Measurements from ENCODE around the gene HECTD4. TPM values are rescaled to one million over a fixed set of nuclear protein-coding genes. Genes with fewer than 3 reads are reported as not detected.

The HECTD4 gene
- total RNA-seq, 1 donor from 2014 or later = 22.7 TPM

DNA sequence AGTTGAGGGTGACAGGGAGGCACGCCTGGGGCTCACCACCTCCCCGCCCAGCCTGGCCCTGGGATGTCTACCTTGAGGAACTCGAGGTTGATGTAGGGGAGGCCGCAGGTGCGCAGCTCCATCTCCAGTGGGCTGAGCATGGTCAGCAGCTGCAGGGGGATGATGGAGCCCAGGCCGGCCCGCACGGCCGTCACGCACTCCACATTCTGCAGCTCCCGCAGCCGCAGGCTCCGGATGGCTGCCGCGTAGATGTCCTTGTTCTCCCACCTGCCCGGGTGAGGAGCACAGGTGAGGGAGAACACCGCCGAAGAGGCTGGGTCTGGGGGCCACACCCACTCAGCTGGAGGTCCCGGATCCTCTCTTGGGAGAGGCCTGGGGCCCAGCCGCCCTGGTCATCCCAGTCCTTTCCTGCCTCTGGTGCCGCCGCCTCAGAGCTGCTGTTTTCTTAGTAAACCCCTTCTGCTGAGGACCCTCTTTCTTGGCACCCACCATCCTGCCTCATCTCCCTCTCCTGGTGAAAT, 218.7 kb downstream of the HECTD4 start:
- no peak for DNase-seq (ENCODE audit: low read depth)
- H3K36me3 ChIP-seq (ENCODE audit: control insufficient read depth, insufficient read depth, low read length) = peaks cover 2% of the 10 kb centered on the region
- no peaks in the 10 kb centered on the region for H3K27me3 ChIP-seq (ENCODE audit: control insufficient read depth, insufficient read depth, low read length)
- no peak overlapping the region for H3K4me3 ChIP-seq (ENCODE audit: low read depth, low read length)
- TF ChIP-seq, protein P1, sequence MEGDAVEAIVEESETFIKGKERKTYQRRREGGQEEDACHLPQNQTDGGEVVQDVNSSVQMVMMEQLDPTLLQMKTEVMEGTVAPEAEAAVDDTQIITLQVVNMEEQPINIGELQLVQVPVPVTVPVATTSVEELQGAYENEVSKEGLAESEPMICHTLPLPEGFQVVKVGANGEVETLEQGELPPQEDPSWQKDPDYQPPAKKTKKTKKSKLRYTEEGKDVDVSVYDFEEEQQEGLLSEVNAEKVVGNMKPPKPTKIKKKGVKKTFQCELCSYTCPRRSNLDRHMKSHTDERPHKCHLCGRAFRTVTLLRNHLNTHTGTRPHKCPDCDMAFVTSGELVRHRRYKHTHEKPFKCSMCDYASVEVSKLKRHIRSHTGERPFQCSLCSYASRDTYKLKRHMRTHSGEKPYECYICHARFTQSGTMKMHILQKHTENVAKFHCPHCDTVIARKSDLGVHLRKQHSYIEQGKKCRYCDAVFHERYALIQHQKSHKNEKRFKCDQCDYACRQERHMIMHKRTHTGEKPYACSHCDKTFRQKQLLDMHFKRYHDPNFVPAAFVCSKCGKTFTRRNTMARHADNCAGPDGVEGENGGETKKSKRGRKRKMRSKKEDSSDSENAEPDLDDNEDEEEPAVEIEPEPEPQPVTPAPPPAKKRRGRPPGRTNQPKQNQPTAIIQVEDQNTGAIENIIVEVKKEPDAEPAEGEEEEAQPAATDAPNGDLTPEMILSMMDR (IDR thresholded peaks at IDR 0.05; ENCODE audit: insufficient read depth, low read length, poor library complexity, severe bottlenecking) = no peak

DNA sequence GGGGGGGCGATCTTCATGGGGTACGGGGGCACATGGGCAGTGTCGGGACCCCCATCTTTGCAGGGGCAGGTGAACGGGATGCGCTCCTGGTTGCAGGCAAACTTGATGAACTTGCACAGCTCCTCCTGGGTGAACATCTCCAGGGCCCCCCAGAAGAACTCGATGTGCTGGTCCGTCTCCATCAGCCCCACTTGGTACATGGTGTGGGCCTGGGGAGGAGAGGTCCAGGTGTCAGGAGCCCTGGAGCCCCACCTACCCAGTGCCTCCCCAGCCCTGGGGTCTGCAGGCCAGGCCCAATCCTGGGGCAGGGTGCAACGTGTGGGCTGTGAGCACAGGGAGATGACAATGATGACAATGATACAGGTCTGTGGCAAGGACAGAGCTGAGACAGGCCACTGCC, 219.2 kb downstream of the HECTD4 start:
- peaks cover 2% of the 10 kb centered on the region for H3K36me3 ChIP-seq (ENCODE audit: control insufficient read depth, insufficient read depth, low read length)
- TF ChIP-seq, protein P1 (IDR thresholded peaks at IDR 0.05; ENCODE audit: insufficient read depth, low read length, poor library complexity, severe bottlenecking) = no peak

DNA sequence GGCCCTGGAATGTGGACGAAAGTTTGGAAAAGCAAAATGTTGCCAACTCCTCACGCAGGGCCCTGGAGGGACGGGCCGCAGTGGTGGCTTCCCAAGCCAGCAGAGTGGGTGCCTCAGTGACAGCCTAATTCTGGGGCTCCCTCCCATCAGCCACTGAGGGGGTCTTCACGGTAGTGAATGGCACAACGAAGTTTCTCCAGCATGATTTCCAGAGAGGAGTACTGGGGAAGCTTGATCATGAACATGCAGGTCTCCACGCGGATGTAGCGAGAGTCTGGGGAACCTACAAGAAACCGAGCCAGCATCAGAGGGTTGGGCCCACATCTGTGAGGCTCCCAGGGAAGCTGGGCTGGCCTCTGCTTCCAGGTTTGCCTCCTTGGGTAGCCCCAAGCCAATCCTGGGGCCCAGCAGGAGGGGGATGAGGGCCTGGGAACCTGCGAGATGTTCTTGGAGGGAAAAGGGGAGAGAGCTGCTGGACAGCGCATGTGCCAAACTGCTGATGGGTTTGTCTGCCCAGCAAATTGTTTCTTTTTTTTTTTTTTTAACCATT, 219.9 kb downstream of the HECTD4 start:
- peaks cover 2% of the 10 kb centered on the region for H3K36me3 ChIP-seq (ENCODE audit: control insufficient read depth, insufficient read depth, low read length)

More for the DNA sequence above, 219.2 kb downstream of the HECTD4 start:
- DNase-seq (ENCODE audit: low read depth) = no peak
- Histone ChIP-seq H3K4me3 (ENCODE audit: low read depth, low read length) (no peak overlapping the region), H3K27me3 (ENCODE audit: control insufficient read depth, insufficient read depth, low read length) (no peaks in the 10 kb centered on the region)

DNA sequence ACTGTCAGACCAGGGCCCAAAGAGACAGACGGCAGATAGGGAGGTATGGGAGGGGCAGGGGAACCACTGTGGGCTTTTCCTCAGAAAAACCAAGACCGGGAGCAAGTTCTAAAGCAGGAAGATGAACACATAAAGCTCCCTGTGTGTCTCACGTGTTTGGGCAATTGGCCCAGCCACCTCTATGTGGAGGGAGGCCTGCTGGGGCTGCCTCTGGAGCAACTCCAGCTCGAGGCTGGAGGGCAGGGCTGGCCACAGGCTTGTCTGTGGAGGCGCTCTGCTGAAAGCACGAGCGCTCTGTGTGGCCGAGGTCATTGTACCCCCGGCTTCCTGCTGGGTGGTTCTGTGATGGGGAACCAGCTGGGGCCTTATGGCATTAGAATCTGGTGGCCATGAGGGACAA, 220.5 kb downstream of the HECTD4 start:
- Histone ChIP-seq H3K36me3 (ENCODE audit: control insufficient read depth, insufficient read depth, low read length) (peaks cover 2% of the 10 kb centered on the region), H3K27me3 (ENCODE audit: control insufficient read depth, insufficient read depth, low read length) (no peaks in the 10 kb centered on the region), H3K4me3 (ENCODE audit: low read depth, low read length) (no peak overlapping the region)
- DNase-seq (ENCODE audit: low read depth) = no peak
- TF ChIP-seq, protein P1 (IDR thresholded peaks at IDR 0.05; ENCODE audit: insufficient read depth, low read length, poor library complexity, severe bottlenecking) = no peak

More for the DNA sequence above, 219.9 kb downstream of the HECTD4 start:
- no peak for DNase-seq (ENCODE audit: low read depth)
- Histone ChIP-seq H3K27me3 (ENCODE audit: control insufficient read depth, insufficient read depth, low read length) (no peaks in the 10 kb centered on the region), H3K4me3 (ENCODE audit: low read depth, low read length) (no peak overlapping the region)
- TF ChIP-seq, protein P1 (IDR thresholded peaks at IDR 0.05; ENCODE audit: insufficient read depth, low read length, poor library complexity, severe bottlenecking) = no peak

DNA sequence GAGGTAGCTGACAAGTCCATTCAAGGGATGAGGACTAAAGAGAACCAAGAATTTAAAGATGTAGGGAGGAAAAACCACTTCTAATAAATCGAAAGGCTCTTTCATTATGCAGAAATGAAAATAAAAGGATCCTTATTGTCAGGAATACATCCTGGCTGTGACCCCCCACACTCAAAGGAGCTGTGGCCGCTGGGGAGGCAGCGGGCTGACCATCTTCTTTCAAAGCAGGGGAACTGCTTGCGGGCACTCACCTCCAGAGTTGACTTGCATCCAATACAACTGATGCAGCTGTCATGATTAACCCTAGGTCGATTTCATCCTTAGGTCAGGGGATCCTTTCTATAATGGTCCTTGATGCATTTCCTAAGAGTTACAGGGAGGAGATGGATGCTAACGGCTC, 221.6 kb downstream of the HECTD4 start:
- peaks cover 2% of the 10 kb centered on the region for H3K36me3 ChIP-seq (ENCODE audit: control insufficient read depth, insufficient read depth, low read length)

More for the DNA sequence above, 221.6 kb downstream of the HECTD4 start:
- Histone ChIP-seq H3K27me3 (ENCODE audit: control insufficient read depth, insufficient read depth, low read length) (no peaks in the 10 kb centered on the region), H3K4me3 (ENCODE audit: low read depth, low read length) (no peak overlapping the region)
- TF ChIP-seq, protein P1 (IDR thresholded peaks at IDR 0.05; ENCODE audit: insufficient read depth, low read length, poor library complexity, severe bottlenecking) = no peak
- DNase-seq (ENCODE audit: low read depth) = no peak
